Common myeloid progenitor, CD34-positive (primary cell): ENCODE results near the gene STK32C. TPM values are rescaled to one million over a fixed set of nuclear protein-coding genes. Genes with fewer than 3 reads are reported as not detected.
A peak's percentile ranks its signal among the peaks of the same experiment; 100 is the strongest.

Experiments used
- CTCF ChIA-PET: fragments of 350-600 bp; sonication (Branson Sonifier 250); formaldehyde crosslinking; loops from one replicate; lab custom pipeline; 2021; ENCODE audit warnings: antibody characterized with exemption; lab: Charles Lee
- POLR2A ChIA-PET: fragments of 350-600 bp; sonication (Branson Sonifier 250); formaldehyde crosslinking; loops from one replicate; lab custom pipeline; 2021; ENCODE audit warnings: antibody characterized with exemption; lab: Charles Lee
- DNase-seq, 3 donors: peaks; one replicate each; pipeline versions ENCODE4 v3.0.0 to v3.0.0-alpha.2; 2013
- H3K27ac ChIP-seq, 2 experiments: 1 replicate in 1 of 2; 2 replicates in 1 of 2; pipeline ENCODE4 v1.7.0; 2013; ENCODE audit warnings: inconsistent platforms in 2 of 2, low read length in 2 of 2, mild to moderate bottlenecking in 2 of 2, low read depth in 1 of 2, moderate library complexity in 1 of 2; ENCODE audit not compliant: severe bottlenecking in 2 of 2, insufficient read depth in 1 of 2, poor library complexity in 1 of 2
- H3K27me3 ChIP-seq, 5 experiments: replicated peaks in 2 of 5; 1 replicate in 3 of 5; 2 replicates in 2 of 5; pipeline versions ENCODE4 v1.6.1 to v1.7.0; 2013; ENCODE audit warnings: low read length in 4 of 5, mild to moderate bottlenecking in 2 of 5, moderate library complexity in 2 of 5, inconsistent platforms in 1 of 5; ENCODE audit not compliant: insufficient read depth in 5 of 5, control insufficient read depth in 4 of 5
- H3K36me3 ChIP-seq, 4 experiments: 1 replicate in 2 of 4; 2 replicates in 2 of 4; pipeline versions ENCODE4 v1.6.1 to v1.7.0; 2013; ENCODE audit warnings: low read length in 3 of 4, control low read depth in 1 of 4, mild to moderate bottlenecking in 1 of 4; ENCODE audit not compliant: control insufficient read depth in 4 of 4, insufficient read depth in 4 of 4
- H3K4me1 ChIP-seq, 4 experiments: 1 replicate in 3 of 4; 2 replicates in 1 of 4; pipeline versions ENCODE4 v1.6.1 to v1.7.1; 2013; ENCODE audit warnings: low read length in 3 of 4, mild to moderate bottlenecking in 3 of 4, control low read depth in 1 of 4, inconsistent platforms in 1 of 4, moderate library complexity in 1 of 4; ENCODE audit not compliant: control insufficient read depth in 4 of 4, insufficient read depth in 4 of 4; ENCODE audit errors: control extremely low read depth in 1 of 4
- H3K4me3 ChIP-seq, 7 experiments: 1 replicate in 4 of 7; 2 replicates in 3 of 7; pipeline versions ENCODE4 v1.5.1 to v1.7.0; 2013; ENCODE audit warnings: mild to moderate bottlenecking in 7 of 7, low read length in 6 of 7, moderate library complexity in 6 of 7, inconsistent platforms in 2 of 7, low read depth in 2 of 7, control low read depth in 1 of 7; ENCODE audit not compliant: insufficient read depth in 4 of 7, control insufficient read depth in 1 of 7; ENCODE audit errors: extremely low read depth in 1 of 7
- H3K9me3 ChIP-seq, 5 experiments: 1 replicate in 4 of 5; 2 replicates in 1 of 5; pipeline versions ENCODE4 v1.6.1 to v1.7.1; 2013; ENCODE audit warnings: low read length in 4 of 5, mild to moderate bottlenecking in 2 of 5, inconsistent platforms in 1 of 5, low read depth in 1 of 5, moderate library complexity in 1 of 5; ENCODE audit not compliant: control insufficient read depth in 4 of 5, insufficient read depth in 2 of 5; ENCODE audit errors: control extremely low read depth in 1 of 5
- WGBS: methylation state at CpG from one replicate; pipeline ENCODE4 v1.1.5; 2013; ENCODE audit not compliant: insufficient coverage; 5-methylcytosine and 5-hydroxymethylcytosine counted together
- polyA plus RNA-seq: library from polyadenylated mRNA; unstranded; fragments of 120-200 nt; gene quantifications from one replicate; pipeline ENCODE4 v1.2.1, GENCODE V29; 2013

The STK32C gene
- 22.0 TPM for polyA plus RNA-seq

DNA sequence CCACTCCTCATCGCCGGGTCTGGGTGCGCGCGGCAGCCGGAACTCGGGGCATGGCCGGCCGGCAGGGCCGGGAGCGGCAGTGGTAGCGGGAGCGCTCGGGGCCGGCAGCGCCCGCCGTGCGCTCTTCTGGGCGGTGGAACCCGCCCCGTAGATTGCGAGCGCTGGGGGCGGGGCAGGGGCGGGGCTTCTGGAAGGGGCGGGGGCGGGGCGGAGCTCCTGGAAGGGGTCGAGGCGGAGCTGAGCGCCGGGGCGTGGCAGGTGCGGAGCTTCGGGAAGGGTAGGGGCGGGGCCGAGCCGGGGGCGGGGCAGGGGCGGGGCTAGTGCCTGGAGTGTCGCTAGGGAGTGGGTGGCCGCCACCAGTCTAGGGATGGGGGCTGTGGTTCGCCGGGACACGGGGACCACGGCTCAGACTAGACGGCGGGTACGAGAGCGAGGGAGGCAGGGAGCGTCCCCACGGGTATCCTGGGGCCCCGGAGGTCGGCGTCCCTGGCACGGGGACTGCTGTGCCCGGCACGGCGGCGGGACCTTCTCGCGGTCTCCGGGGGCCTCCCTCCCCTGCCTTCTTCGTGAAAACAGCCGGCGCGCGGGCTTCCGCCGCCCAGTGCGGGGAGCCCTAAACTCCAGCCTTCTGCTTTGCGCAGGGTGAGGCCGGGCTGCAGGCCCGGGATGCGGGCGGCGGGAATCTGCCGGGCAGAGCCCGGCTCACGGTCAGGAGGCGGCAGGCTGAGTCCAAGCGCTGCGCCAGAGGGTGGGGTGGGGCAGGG lies at the start of gene STK32C:
STK32C (minus strand) TSS at position 128 of the 764 bp plus-strand sequence; CDS start at position 11, 117 bp downstream.
- no peaks in the 10 kb centered on the region for H3K9me3 ChIP-seq
- peak within 1 kb of the TSS; percentile 58 to 85 (median 69) for H3K4me3 ChIP-seq
- no peaks in the 10 kb centered on the region for H3K36me3 ChIP-seq
- CTCF ChIA-PET: no interaction called here
- H3K27me3 ChIP-seq: peaks cover 0 to 16% (median 0%) of the 10 kb centered on the region in 5 experiments
- peaks cover 0 to 21% (median 20%) of the 10 kb centered on the region in 4 experiments for H3K4me1 ChIP-seq
- DNase-seq: peak; percentile 86 to 91 (median 90)
- POLR2A ChIA-PET: no interaction called here
- under 1% methylated on average over 52 of the region's 84 CpGs for WGBS
- no peak within 1 kb of the TSS for H3K27ac ChIP-seq

DNA sequence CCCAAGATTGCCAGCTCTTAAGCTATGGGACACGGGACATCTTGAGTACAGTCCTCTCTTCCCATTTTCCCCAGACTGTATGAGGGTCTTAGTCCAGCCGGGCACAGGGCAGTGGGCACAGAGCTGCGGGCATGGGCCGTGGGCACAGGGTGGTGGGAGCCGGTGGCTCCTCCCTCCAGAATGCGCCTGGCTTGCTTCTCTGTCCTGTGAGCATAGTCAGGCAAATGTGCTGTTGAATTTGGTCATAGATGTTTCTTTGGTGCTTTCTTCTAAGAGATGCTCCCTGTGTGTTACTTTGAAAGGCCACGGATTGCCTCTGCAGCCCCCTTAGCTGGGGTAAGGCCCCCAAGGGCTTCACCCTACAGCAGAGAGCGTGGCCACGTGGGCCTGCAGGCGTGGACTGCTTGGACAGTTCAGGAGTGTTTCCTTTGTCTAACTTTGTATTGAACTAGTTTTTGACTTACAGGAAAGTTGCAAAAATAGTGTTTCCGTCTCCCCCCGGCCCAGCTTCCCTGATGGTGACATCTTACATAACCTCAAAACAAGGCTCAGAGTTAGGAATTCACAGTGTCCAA lies 49.0 kb upstream of the STK32C start:
- DNase-seq: no peak
- no peaks in the 10 kb centered on the region for H3K9me3 ChIP-seq
- POLR2A ChIA-PET: no interaction called here
- H3K27me3 ChIP-seq: no peaks in the 10 kb centered on the region
- CTCF ChIA-PET: interaction anchor here (1.1 to 1.9 kb wide), 5 partner anchors 9 to 133 kb away, joined by 3 to 6 read pairs (median 4); no protein-coding TSS in a partner anchor
- peaks cover 0 to 2% (median 0%) of the 10 kb centered on the region in 4 experiments for H3K4me1 ChIP-seq
- no peak overlapping the region for H3K27ac ChIP-seq
- peaks cover 0 to 18% (median 6%) of the 10 kb centered on the region in 4 experiments for H3K36me3 ChIP-seq
- H3K4me3 ChIP-seq: no peak overlapping the region
- 97% methylated on average over 11 of the region's 12 CpGs for WGBS

DNA sequence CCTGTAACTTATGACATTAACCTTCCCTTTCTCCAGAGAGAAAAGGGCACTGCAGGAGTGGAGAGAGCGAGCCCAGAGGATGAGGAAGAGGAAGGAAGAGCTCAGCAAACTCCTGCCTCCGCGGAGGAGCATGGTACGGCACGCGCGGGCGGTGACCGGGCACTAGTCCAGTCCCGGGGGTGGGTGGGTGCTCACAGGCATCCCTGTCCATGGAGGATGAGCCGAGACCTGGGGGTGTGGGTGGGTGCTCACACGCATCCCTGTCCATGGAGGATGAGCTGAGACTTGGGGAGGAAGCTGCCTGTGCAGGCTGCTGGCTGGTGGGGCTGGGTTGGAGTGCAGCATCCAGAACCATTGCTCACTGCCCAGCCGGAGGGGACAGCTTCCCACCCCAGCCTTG lies 48.0 kb upstream of the STK32C start:
- POLR2A ChIA-PET: no interaction called here
- CTCF ChIA-PET: interaction anchor here (0.9 to 1.9 kb wide), 7 partner anchors 8 to 132 kb away, joined by 3 to 6 read pairs (median 3); no protein-coding TSS in a partner anchor
- no peak for DNase-seq
- H3K4me1 ChIP-seq: peaks cover 0 to 2% (median 0%) of the 10 kb centered on the region in 4 experiments
- H3K9me3 ChIP-seq: no peaks in the 10 kb centered on the region
- no peaks in the 10 kb centered on the region for H3K27me3 ChIP-seq
- H3K27ac ChIP-seq: no peak overlapping the region
- H3K4me3 ChIP-seq: no peak overlapping the region
- WGBS: 100% methylated on average over 11 of the region's 13 CpGs
- peaks cover 0 to 16% (median 6%) of the 10 kb centered on the region in 4 experiments for H3K36me3 ChIP-seq

DNA sequence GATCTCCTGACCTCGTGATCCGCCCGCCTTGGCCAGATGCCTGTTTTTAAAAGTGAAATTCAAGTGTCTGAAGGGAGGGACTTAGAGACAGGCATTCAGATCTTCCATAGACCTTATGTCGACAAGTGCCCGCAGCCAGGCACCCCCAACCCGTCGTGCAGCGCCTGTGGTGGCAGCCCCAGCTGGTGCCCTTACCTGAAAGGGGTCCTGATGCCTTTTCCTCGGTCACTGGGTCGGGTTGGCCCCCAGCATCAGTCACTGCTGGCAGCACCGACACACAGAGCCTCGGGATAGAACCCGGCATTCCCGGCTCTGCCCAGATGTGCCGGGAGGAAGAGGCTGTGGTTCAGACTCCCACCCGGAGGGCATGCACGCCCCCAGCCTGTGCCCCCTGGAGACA lies 47.5 kb upstream of the STK32C start:
- CTCF ChIA-PET: interaction anchor here (0.9 to 1.7 kb wide), 5 partner anchors 16 to 132 kb away, joined by 3 to 6 read pairs (median 3); no protein-coding TSS in a partner anchor
- Histone ChIP-seq H3K27me3 (no peaks in the 10 kb centered on the region), H3K36me3 (peaks cover 0 to 16% (median 6%) of the 10 kb centered on the region in 4 experiments), H3K4me1 (peaks cover 0 to 2% (median 0%) of the 10 kb centered on the region in 4 experiments), H3K9me3 (no peaks in the 10 kb centered on the region), H3K27ac (no peak overlapping the region), H3K4me3 (no peak overlapping the region)
- POLR2A ChIA-PET: no interaction called here
- WGBS: 98% methylated on average over 17 of the region's 17 CpGs
- no peak for DNase-seq

DNA sequence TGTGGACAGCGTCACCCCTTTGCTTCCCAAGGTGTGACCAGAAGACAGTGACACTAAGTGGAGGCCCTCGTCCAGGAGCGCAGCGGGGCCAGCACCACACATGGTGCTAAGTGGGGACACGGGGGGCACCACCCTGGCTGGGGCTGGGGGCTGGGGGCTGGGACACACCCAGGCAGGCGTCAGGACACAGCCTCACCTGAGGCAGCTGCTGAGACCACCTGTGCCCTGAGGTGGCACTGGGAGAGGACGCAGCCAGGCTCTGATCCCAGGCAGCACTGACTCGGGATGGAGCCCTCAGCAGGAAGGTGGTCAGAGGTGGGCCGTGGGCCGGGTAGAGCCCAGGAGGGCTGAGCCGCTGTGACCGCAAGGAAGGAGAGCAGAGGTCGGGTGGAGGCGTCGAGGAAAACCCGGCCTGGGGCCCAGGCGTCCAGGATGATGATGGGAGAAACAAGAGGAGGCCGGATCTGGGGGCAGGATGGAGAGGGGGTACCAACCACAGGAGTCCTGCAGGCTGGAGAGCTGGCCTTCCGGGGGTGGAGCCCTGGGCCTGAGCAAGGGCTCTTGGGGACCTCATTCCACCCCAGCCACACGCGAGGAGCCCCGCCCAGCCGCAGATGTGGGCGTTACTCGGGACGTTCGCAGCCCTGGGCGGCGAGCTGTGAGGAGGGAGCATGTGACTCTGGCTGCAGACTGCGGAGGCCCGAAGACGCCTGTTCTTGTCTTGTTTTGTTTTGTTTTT lies 46.8 kb upstream of the STK32C start:
- DNase-seq: no peak
- H3K4me3 ChIP-seq: no peak overlapping the region
- 96% methylated on average over 31 of the region's 32 CpGs for WGBS
- no peaks in the 10 kb centered on the region for H3K9me3 ChIP-seq
- CTCF ChIA-PET: interaction anchor here (1.0 to 2.2 kb wide), 8 partner anchors 12 to 128 kb away, joined by 3 to 12 read pairs (median 3); no protein-coding TSS in a partner anchor
- no peak overlapping the region for H3K27ac ChIP-seq
- H3K27me3 ChIP-seq: no peaks in the 10 kb centered on the region
- peaks cover 0 to 22% (median 6%) of the 10 kb centered on the region in 4 experiments for H3K36me3 ChIP-seq
- peaks cover 0 to 2% (median 0%) of the 10 kb centered on the region in 4 experiments for H3K4me1 ChIP-seq
- POLR2A ChIA-PET: no interaction called here

DNA sequence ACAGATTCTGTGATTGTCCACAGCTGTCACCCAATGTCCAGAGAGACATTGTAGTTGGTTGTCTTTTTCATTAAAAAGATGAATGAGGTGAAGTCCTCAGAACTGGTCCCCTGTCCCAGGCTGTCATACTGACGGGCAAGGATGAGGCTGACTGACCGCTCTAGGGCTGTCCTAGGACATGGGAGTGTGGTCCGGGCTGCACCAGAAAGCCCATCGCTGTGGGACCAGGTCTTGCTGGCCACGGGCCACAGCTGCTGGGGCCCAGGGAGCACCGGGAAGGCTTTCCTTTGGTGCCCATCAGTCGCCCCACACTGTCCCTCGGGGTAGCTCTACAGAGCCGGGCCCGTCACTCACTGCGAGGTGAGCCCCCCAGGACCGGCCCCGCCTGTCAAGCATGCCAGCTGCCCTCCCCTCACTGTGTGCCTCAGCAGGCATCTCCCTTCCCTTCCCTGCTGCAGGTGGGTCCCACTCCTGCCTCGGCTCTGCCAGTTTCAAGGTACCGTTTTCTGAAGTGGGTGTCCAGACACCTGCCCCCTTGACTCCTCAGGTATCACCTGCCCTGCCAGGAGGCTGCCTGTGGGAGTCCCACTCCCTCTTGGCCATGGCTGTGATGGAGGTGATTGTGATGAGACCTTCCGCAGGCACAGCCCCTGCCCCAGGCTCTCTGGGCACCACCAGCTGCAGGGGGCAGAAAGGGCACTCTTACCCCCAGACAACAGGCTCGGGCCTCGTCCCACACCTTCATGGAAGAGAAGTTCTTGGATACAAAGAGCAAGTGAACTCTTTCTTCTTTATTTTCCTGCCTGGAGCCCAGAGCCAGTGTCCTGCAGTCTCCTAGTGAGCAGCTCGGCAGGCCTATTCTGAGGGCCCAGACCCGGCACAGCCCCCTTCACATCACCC lies 46.0 kb upstream of the STK32C start:
- H3K9me3 ChIP-seq: no peaks in the 10 kb centered on the region
- peaks cover 0 to 30% (median 9%) of the 10 kb centered on the region in 4 experiments for H3K36me3 ChIP-seq
- ChIA-PET CTCF (interaction anchor here (0.8 to 2.2 kb wide), 19 partner anchors 8 to 133 kb away, joined by 3 to 12 read pairs (median 4); no protein-coding TSS in a partner anchor), POLR2A (no interaction called here)
- H3K27ac ChIP-seq: no peak overlapping the region
- DNase-seq: no peak
- 98% methylated on average over 17 of the region's 20 CpGs for WGBS
- H3K4me3 ChIP-seq: no peak overlapping the region
- no peaks in the 10 kb centered on the region for H3K27me3 ChIP-seq
- peaks cover 0 to 2% (median 0%) of the 10 kb centered on the region in 4 experiments for H3K4me1 ChIP-seq
